Fibroblast of lung (primary cell): ENCODE measurements around the gene RAD23B.

ENCODE experiments used
- EZH2 ChIP-seq: IDR thresholded peaks from 2 replicates; pipeline ENCODE4 v1.5.1; 2012; ENCODE audit warnings: low read length, control low read depth, mild to moderate bottlenecking; ENCODE audit errors: missing control alignments
- TF ChIP-seq, protein P1 (sequence below), 2 donors: IDR thresholded peaks in 1 of 2; conservative IDR thresholded peaks in 1 of 2; 1 replicate in 1 of 2; 2 replicates in 1 of 2; pipeline ENCODE4 v1.5.1; 2011 to 2012; ENCODE audit warnings: low read length in 2 of 2, control low read depth in 1 of 2, inconsistent platforms in 1 of 2, low read depth in 1 of 2, mild to moderate bottlenecking in 1 of 2

GRCh38 chr9:107284636-107285035 lies 1.6 kb downstream of the RAD23B start:
- TF ChIP-seq, protein P1, sequence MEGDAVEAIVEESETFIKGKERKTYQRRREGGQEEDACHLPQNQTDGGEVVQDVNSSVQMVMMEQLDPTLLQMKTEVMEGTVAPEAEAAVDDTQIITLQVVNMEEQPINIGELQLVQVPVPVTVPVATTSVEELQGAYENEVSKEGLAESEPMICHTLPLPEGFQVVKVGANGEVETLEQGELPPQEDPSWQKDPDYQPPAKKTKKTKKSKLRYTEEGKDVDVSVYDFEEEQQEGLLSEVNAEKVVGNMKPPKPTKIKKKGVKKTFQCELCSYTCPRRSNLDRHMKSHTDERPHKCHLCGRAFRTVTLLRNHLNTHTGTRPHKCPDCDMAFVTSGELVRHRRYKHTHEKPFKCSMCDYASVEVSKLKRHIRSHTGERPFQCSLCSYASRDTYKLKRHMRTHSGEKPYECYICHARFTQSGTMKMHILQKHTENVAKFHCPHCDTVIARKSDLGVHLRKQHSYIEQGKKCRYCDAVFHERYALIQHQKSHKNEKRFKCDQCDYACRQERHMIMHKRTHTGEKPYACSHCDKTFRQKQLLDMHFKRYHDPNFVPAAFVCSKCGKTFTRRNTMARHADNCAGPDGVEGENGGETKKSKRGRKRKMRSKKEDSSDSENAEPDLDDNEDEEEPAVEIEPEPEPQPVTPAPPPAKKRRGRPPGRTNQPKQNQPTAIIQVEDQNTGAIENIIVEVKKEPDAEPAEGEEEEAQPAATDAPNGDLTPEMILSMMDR (conservative IDR thresholded peaks at IDR 0.05 in 1 of 2, IDR thresholded peaks at IDR 0.05 in 1 of 2; ENCODE audit: low read depth in 1 of 2, low read length in 2 of 2), result no peak
- TF ChIP-seq EZH2, result no peak
